Measurements from ENCODE around the gene RPUSD1.

RPUSD1 gene

DNA sequence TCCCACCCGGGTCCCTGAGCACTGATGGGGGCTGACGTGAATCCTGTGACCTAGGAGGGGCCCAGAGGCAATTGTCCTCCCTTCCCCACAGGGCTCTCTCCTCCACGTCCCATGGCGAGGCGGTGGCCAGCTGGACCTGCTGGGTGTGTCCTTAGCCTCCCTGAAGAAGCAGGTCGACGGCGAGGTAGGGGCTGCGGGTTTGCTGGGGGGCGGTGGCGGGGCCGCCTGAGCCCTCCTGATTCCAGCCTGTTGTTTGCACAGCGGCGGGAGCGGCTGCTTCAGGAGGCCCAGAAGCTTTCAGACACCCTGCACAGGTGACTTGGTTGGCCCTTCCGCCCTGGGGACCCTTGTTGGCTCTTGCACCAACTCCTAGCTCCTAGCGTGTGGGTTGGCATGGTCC is 1.9 kb upstream of the RPUSD1 start:
- Histone ChIP-seq H2AFZ (ENCODE audit: low read depth, low read length, severe bottlenecking) (no peak overlapping the region), H3K9me2 (replicated peaks; ENCODE audit: insufficient read depth, low read length) (no peaks in the 10 kb centered on the region), H3K9ac (ENCODE audit: low read length) (no peak overlapping the region), H3K36me3 (ENCODE audit: low read length) (no peaks in the 10 kb centered on the region), H3F3A (ENCODE audit: insufficient read depth) (no peaks in the 10 kb centered on the region), H3K4me2 (ENCODE audit: low read depth, low read length, poor library complexity, severe bottlenecking) (no peak overlapping the region), H4K20me1 (ENCODE audit: low read depth, low read length) (no peaks in the 10 kb centered on the region), H3K27me3 (ENCODE audit: low read length) (no peaks in the 10 kb centered on the region), H3K79me2 (ENCODE audit: insufficient read depth, low read length) (peaks cover 23% of the 10 kb centered on the region), H3K27ac (ENCODE audit: low read depth, low read length) (no peak overlapping the region), H3K4me3 (ENCODE audit: insufficient read depth, low read length, poor library complexity, severe bottlenecking) (no peak overlapping the region), H3K9me3 (ENCODE audit: insufficient read depth, low read length) (no peaks in the 10 kb centered on the region)
- TF ChIP-seq, protein P1, sequence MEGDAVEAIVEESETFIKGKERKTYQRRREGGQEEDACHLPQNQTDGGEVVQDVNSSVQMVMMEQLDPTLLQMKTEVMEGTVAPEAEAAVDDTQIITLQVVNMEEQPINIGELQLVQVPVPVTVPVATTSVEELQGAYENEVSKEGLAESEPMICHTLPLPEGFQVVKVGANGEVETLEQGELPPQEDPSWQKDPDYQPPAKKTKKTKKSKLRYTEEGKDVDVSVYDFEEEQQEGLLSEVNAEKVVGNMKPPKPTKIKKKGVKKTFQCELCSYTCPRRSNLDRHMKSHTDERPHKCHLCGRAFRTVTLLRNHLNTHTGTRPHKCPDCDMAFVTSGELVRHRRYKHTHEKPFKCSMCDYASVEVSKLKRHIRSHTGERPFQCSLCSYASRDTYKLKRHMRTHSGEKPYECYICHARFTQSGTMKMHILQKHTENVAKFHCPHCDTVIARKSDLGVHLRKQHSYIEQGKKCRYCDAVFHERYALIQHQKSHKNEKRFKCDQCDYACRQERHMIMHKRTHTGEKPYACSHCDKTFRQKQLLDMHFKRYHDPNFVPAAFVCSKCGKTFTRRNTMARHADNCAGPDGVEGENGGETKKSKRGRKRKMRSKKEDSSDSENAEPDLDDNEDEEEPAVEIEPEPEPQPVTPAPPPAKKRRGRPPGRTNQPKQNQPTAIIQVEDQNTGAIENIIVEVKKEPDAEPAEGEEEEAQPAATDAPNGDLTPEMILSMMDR (IDR thresholded peaks at IDR 0.05; ENCODE audit: insufficient read depth, low read length, poor library complexity, severe bottlenecking) = no peak
- TF ChIP-seq EZH2phosphoT487 (conservative IDR thresholded peaks at IDR 0.05; ENCODE audit: low read length) = no peak

DNA sequence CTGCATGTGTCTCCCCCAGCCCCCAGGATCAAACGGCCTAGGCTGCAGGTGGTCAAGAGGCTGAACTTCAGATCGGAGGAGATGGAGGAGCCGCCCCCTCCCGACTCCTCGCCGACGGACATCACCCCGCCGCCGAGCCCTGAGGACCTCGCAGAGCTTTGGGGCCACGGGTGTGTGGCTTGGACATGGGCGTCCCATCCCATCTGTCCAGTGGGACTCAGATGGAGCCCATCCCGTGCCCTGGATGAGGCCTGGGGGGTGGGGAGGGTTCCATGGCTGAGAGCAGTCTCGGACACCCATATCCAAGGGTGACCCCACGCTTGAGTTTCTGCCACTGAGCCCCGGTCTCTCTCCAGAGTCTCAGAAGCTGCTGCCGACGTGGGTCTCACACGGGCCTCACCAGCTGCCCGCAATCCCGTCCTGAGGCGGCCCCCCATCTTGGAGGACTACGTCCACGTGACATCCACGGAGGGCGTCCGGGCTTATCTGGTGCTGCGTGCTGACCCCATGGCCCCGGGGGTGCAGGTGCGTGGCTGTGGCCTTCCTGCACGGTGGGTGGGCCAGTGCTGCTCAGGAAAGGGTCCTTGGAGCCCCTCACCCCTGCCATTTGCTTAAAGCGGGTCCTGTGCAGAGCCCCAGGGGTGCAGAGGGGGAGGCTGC is 1.1 kb upstream of the RPUSD1 start:
- Histone ChIP-seq H3K36me3 (ENCODE audit: low read length) (no peaks in the 10 kb centered on the region), H2AFZ (ENCODE audit: low read depth, low read length, severe bottlenecking) (no peak overlapping the region), H3K79me2 (ENCODE audit: insufficient read depth, low read length) (peaks cover 23% of the 10 kb centered on the region)

GRCh38 chr16:788399-789126 is 382 bp upstream of the RPUSD1 start, which contains the start of gene CHTF18:
Gene CHTF18 (plus strand): TSS chr16:788620. CDS start chr16:788685, 65 bp downstream.
- no peaks in the 10 kb centered on the region for H3F3A ChIP-seq (ENCODE audit: insufficient read depth)
- H3K9me3 ChIP-seq (ENCODE audit: insufficient read depth, low read length) = no peaks in the 10 kb centered on the region
- H2AFZ ChIP-seq (ENCODE audit: low read depth, low read length, severe bottlenecking) = peak within 1 kb of the TSS; percentile 80
- no peaks in the 10 kb centered on the region for H4K20me1 ChIP-seq (ENCODE audit: low read depth, low read length)
- peaks cover 23% of the 10 kb centered on the region for H3K79me2 ChIP-seq (ENCODE audit: insufficient read depth, low read length)
- H3K9me2 ChIP-seq (replicated peaks; ENCODE audit: insufficient read depth, low read length) = no peaks in the 10 kb centered on the region
- H3K27ac ChIP-seq (ENCODE audit: low read depth, low read length) = peak within 1 kb of the TSS; percentile 40
- H3K27me3 ChIP-seq (ENCODE audit: low read length) = no peaks in the 10 kb centered on the region
- no peaks in the 10 kb centered on the region for H3K36me3 ChIP-seq (ENCODE audit: low read length)
- peak within 1 kb of the TSS; percentile 98 for H3K9ac ChIP-seq (ENCODE audit: low read length)
- peak within 1 kb of the TSS; percentile 66 for H3K4me2 ChIP-seq (ENCODE audit: low read depth, low read length, poor library complexity, severe bottlenecking)
- peak within 1 kb of the TSS; percentile 89 for H3K4me3 ChIP-seq (ENCODE audit: insufficient read depth, low read length, poor library complexity, severe bottlenecking)
- no peak for TF ChIP-seq EZH2phosphoT487 (conservative IDR thresholded peaks at IDR 0.05; ENCODE audit: low read length)
- TF ChIP-seq, protein P1 (IDR thresholded peaks at IDR 0.05; ENCODE audit: insufficient read depth, low read length, poor library complexity, severe bottlenecking) = no peak

More for the DNA sequence above, 1.1 kb upstream of the RPUSD1 start:
- TF ChIP-seq EZH2phosphoT487 (conservative IDR thresholded peaks at IDR 0.05; ENCODE audit: low read length) = no peak
- TF ChIP-seq, protein P1 (IDR thresholded peaks at IDR 0.05; ENCODE audit: insufficient read depth, low read length, poor library complexity, severe bottlenecking) = no peak
- peak overlapping the region; percentile 98 for H3K9ac ChIP-seq (ENCODE audit: low read length)
- H4K20me1 ChIP-seq (ENCODE audit: low read depth, low read length) = no peaks in the 10 kb centered on the region
- no peaks in the 10 kb centered on the region for H3K9me3 ChIP-seq (ENCODE audit: insufficient read depth, low read length)
- H3K27me3 ChIP-seq (ENCODE audit: low read length) = no peaks in the 10 kb centered on the region
- no peak overlapping the region for H3K27ac ChIP-seq (ENCODE audit: low read depth, low read length)
- peak overlapping the region; percentile 89 for H3K4me3 ChIP-seq (ENCODE audit: insufficient read depth, low read length, poor library complexity, severe bottlenecking)
- no peaks in the 10 kb centered on the region for H3K9me2 ChIP-seq (replicated peaks; ENCODE audit: insufficient read depth, low read length)
- peak overlapping the region; percentile 66 for H3K4me2 ChIP-seq (ENCODE audit: low read depth, low read length, poor library complexity, severe bottlenecking)
- no peaks in the 10 kb centered on the region for H3F3A ChIP-seq (ENCODE audit: insufficient read depth)
